GM12864 (cell line): Measurements from ENCODE around the gene CFAP61.
A peak's percentile ranks its signal among the peaks of the same experiment; 100 is the strongest.

ENCODE experiments used
- DNase-seq: peaks from one replicate; pipeline ENCODE4 v3.0.0-alpha.2; 2011; ENCODE audit warnings: low read depth
- H3K4me3 ChIP-seq: 2 replicates; pipeline ENCODE4 v1.5.1; 2011; ENCODE audit warnings: mild to moderate bottlenecking, low read depth, low read length, control low read depth
- CTCF ChIP-seq: IDR thresholded peaks from 2 replicates; pipeline ENCODE4 v1.5.1; 2011; ENCODE audit warnings: low read depth, mild to moderate bottlenecking, moderate library complexity, low read length, control low read depth, inconsistent platforms; ENCODE audit errors: missing control alignments

CFAP61 gene

GRCh38 chr20:20036756-20037155 lies 15.6 kb upstream of the CFAP61 start:
- no peak overlapping the region for H3K4me3 ChIP-seq
- TF ChIP-seq CTCF, result no peak
- no peak for DNase-seq

GRCh38 chr20:20037960-20038359 lies 14.4 kb upstream of the CFAP61 start:
- no peak for DNase-seq
- TF ChIP-seq CTCF, result no peak
- no peak overlapping the region for H3K4me3 ChIP-seq

- DNase-seq, result no peak
- no peak for TF ChIP-seq CTCF
- H3K4me3 ChIP-seq, result no peak overlapping the region
Observed at GRCh38 chr20:20038586-20038985, 13.7 kb upstream of the CFAP61 start.

GRCh38 chr20:20039752-20040387 lies 12.5 kb upstream of the CFAP61 start:
- no peak for DNase-seq
- no peak for TF ChIP-seq CTCF
- H3K4me3 ChIP-seq, result no peak overlapping the region

- H3K4me3 ChIP-seq, result peak overlapping the region; percentile 82
- no peak for DNase-seq
- TF ChIP-seq CTCF, result no peak
Observed at GRCh38 chr20:20051767-20052073, 612 bp upstream of the CFAP61 start.

GRCh38 chr20:20060234-20060998 lies 8.1 kb downstream of the CFAP61 start:
- no peak for DNase-seq
- TF ChIP-seq CTCF, result no peak
- no peak overlapping the region for H3K4me3 ChIP-seq
